ENCODE results near the gene LPGAT1. TPM values are rescaled to one million over a fixed set of nuclear protein-coding genes. Genes with fewer than 3 reads are reported as not detected.

The LPGAT1 gene
- total RNA-seq, 1 donor from 2014 or later, result 35.5 TPM

DNA sequence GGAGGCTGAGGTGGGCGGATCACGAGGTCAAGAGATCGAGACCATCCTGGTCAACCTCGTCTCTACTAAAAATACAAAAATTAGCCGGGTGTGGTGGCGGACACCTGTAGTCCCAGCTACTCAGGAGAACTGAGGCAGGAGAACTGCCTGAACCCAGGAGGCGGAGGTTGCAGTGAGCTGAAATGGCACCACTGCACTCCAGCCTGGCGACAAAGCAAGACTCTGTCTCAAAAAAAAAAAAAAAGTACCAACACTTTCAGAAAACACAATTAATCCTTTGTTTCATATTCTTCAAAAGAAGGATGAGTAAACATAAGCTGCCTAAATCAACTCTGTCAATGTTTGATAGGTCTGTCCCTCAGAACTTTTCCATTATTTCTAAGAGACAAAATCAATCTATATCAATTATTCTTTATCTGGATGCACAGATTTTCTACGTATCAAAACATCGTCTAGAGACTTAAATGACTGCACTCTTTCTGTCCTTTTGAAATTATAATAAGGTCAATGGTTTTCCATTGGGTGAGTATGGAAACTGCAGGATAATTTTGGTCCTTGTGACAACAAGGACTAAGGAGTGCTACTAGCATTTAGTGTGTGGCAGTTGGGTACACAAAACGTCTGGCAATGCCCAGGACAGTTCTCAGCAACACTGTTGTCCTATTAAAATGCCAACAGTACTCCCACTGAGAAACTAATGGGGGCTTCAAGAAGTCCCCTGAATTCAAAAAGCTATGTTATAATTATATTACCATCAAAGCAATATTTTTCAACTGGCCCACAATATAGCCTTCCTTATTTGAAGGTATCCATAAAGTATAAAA is 40.7 kb downstream of the LPGAT1 start:
- DNase-seq (ENCODE audit: low read depth), result no peak
- H3K4me3 ChIP-seq (ENCODE audit: low read depth, low read length), result no peak overlapping the region
- no peak for TF ChIP-seq CTCF (conservative IDR thresholded peaks at IDR 0.05; ENCODE audit: low read depth, low read length)

- no peak for DNase-seq (ENCODE audit: low read depth)
- no peak for TF ChIP-seq CTCF (conservative IDR thresholded peaks at IDR 0.05; ENCODE audit: low read depth, low read length)
- no peak overlapping the region for H3K4me3 ChIP-seq (ENCODE audit: low read depth, low read length)
Observed at GRCh38 chr1:211788626-211789025, 41.9 kb downstream of the LPGAT1 start.

GRCh38 chr1:211783897-211784296 is 46.7 kb downstream of the LPGAT1 start:
- no peak for TF ChIP-seq CTCF (conservative IDR thresholded peaks at IDR 0.05; ENCODE audit: low read depth, low read length)
- DNase-seq (ENCODE audit: low read depth), result no peak
- H3K4me3 ChIP-seq (ENCODE audit: low read depth, low read length), result no peak overlapping the region

DNA sequence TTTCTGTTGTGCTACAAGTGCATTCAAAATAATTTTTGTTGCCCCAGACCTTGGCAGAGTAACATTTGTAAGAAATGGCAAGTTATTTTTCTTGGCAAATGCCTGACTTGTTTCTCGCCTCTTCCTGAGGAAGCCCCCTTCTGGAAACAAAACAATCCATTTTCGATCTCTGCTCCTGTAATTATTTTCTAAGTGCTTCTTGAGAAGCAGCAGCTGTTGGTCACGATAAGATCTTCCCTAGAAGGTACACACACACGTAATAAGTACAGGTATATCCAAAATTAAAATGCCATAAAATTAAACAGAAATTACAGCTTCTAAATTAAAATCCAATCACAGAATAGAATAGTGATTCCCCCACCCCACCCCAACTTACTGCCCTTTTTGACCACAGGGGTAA is 47.3 kb downstream of the LPGAT1 start:
- H3K4me3 ChIP-seq (ENCODE audit: low read depth, low read length), result no peak overlapping the region
- TF ChIP-seq CTCF (conservative IDR thresholded peaks at IDR 0.05; ENCODE audit: low read depth, low read length), result no peak
- DNase-seq (ENCODE audit: low read depth), result no peak

- H3K4me3 ChIP-seq (ENCODE audit: low read depth, low read length), result no peak overlapping the region
- no peak for TF ChIP-seq CTCF (conservative IDR thresholded peaks at IDR 0.05; ENCODE audit: low read depth, low read length)
- DNase-seq (ENCODE audit: low read depth), result no peak
Observed at GRCh38 chr1:211781260-211781659, 49.3 kb downstream of the LPGAT1 start.

DNA sequence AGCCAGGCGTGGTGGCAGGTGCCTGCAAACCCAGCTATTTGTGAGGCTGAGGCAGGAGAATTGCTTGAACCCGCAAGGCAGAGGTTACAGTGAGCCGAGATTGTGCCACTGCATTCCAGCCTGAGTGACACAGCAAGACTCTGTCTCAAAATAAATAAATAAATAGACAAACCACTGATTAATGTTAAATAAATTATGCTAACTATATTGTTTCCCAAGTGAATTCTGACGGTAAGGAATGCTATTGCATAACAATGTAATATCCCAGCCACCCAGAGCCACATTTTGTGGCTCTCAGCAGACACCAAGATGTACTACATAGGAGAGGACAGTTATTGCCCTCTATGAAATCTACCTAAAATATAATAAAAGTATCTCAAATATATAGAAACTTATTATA is 55.4 kb downstream of the LPGAT1 start:
- no peak overlapping the region for H3K4me3 ChIP-seq (ENCODE audit: low read depth, low read length)
- TF ChIP-seq CTCF (conservative IDR thresholded peaks at IDR 0.05; ENCODE audit: low read depth, low read length), result no peak
- no peak for DNase-seq (ENCODE audit: low read depth)

- H3K4me3 ChIP-seq (ENCODE audit: low read depth, low read length), result no peak overlapping the region
- TF ChIP-seq CTCF (conservative IDR thresholded peaks at IDR 0.05; ENCODE audit: low read depth, low read length), result no peak
- DNase-seq (ENCODE audit: low read depth), result no peak
Observed at GRCh38 chr1:211764701-211765100, 65.9 kb downstream of the LPGAT1 start.
